MV-4-11 (cell line): ENCODE results near the gene NEDD9.

Experiments
- DNase-seq: peaks from one replicate; lab custom pipeline; 2025; lab: John Stamatoyannopoulos, UW

The NEDD9 gene

GRCh38 chr6:11142296-11143027, 90.0 kb downstream of the NEDD9 start:
- DNase-seq: no peak

DNA sequence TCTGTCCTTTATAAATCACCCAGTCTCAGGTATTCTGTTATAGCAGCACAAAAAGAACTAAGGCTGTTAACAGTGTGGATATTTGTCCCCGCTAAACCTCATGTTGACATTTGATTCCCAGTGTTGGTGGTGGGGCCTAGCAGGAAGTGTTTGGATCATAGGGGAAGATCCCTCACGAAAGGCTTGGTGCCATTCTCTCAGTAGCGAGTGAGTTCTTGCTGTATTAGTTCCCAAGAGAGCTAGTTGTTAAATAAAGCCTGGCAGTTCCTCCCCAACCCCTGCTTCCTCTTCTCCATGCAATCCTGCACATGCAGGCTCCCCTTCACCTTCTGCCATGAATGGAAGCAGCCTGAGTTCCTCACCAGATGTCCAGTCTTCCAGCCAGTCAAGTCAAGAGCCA, 91.2 kb downstream of the NEDD9 start:
- peak; percentile 8 for DNase-seq

DNA sequence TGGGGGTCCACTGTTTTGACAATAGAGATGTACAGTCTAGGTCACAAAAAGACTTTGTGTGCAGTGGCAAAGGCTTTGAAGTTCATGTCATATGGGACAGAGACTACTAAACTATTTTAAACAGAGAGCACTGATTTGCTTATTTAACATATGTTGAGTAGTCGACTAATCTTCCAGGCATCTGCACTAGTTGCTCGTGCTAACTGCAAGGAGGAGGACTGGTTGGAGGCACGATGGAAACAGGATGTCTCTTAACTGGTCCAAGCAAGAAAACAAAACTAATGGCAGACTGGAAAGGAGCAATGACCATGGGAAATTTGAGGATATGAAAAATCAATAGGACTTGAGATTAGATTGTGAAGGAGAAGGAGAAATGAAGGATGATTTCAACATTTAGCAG, 92.4 kb downstream of the NEDD9 start:
- no peak for DNase-seq

- DNase-seq: peak; percentile 29
Measured at GRCh38 chr6:11139051-11139960, 93.2 kb downstream of the NEDD9 start.

DNA sequence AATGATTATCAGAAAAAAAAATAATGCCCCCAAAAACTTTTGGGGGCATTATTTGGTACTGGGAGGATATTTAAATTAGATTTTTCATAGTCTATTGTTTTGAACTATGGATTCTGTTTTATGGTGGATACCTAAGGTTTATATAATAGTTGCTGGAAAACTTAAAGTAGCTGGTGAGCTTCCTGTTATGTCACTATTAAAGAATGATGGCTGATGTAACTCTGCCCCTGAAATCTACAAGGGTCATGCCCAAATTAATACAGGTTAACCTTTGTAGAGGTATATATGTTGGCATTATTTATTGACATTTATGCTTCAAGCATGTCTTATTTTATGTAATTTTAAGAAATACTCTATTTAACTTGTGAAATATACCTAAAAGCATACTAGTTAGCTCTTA, 95.7 kb downstream of the NEDD9 start:
- no peak for DNase-seq
